HCT116 (cell line): ENCODE results near the gene CA10. TPM values are rescaled to one million over a fixed set of nuclear protein-coding genes. Genes with fewer than 3 reads are reported as not detected.

Source experiments
- ATAC-seq: fragments of 200-7000 bp; cut with Tn5 transposase; 2 replicates; pipeline ENCODE4 v1.9.1; 2020; ENCODE audit warnings: mild to moderate bottlenecking, moderate library complexity
- BruUV-seq: library from RNA; stranded (reverse); fragments of 400-500 nt; replicated peaks from 2 replicates; lab custom pipeline; 2021; lab: Mats Ljungman, UMichigan
- CTCF ChIA-PET: fragments of 300-600 bp; sonication (Branson Sonifier 250); formaldehyde crosslinking; loops from one replicate; lab custom pipeline; 2021; ENCODE audit warnings: antibody characterized with exemption; lab: Charles Lee
- POLR2A ChIA-PET: fragments of 300-600, 350-600 bp; sonication (Branson Sonifier 250); formaldehyde crosslinking; loops from one replicate; lab custom pipeline; 2021; ENCODE audit warnings: antibody characterized with exemption; lab: Charles Lee
- RAD21 ChIA-PET, 2 experiments: fragments of 300-600 bp; sonication (Branson Sonifier 250); formaldehyde crosslinking; loops; one replicate each; lab custom pipeline; 2023; ENCODE audit warnings: low total read pairs in 2 of 2; ENCODE audit not compliant: uncharacterized antibody in 2 of 2, unreplicated experiment in 2 of 2, low non-redundant PET in 1 of 2; lab: Charles Lee
- DNase-seq: peaks from one replicate; pipeline ENCODE4 v3.0.0-alpha.2; 2010; ENCODE audit warnings: low read depth, low spot score
- H2AFZ ChIP-seq: fragments of 200-600 bp; shearing (Covaris generic), sonication (generic); 2 replicates; pipeline ENCODE4 v1.6.1; 2017; ENCODE audit warnings: low read depth, mixed run types, mixed read lengths, antibody characterized with exemption, low read length; ENCODE audit not compliant: poor library complexity, severe bottlenecking
- H3K27ac ChIP-seq: 2 replicates; pipeline ENCODE4 v1.5.1; 2012; ENCODE audit warnings: low read depth, low read length
- H3K27me3 ChIP-seq: fragments of 200-600 bp; sonication (generic); 2 replicates; pipeline ENCODE4 v1.6.1; 2016; ENCODE audit warnings: mixed run types, low read length, mixed read lengths; ENCODE audit not compliant: insufficient read depth
- H3K36me3 ChIP-seq, 2 experiments: fragments of 200-500 bp in 1 of 2; fragments of 200-600 bp in 1 of 2; sonication (Bioruptor generic) in 1 of 2; sonication (generic) in 1 of 2; 2 replicates each; pipeline versions ENCODE4 v1.5.1 to v1.6.1; 2014 to 2016; ENCODE audit warnings: low read length in 2 of 2, inconsistent platforms in 1 of 2, mixed read lengths in 1 of 2, mixed run types in 1 of 2; ENCODE audit not compliant: insufficient read depth in 2 of 2, control insufficient read depth in 1 of 2
- H3K4me1 ChIP-seq, 2 experiments: fragments of 200-600 bp in 1 of 2; sonication (generic) in 1 of 2; 2 replicates each; pipeline versions ENCODE4 v1.5.1 to v1.6.1; 2012 to 2017; ENCODE audit warnings: low read length in 2 of 2, inconsistent platforms in 1 of 2, mild to moderate bottlenecking in 1 of 2, mixed read lengths in 1 of 2, mixed run types in 1 of 2, moderate library complexity in 1 of 2; ENCODE audit not compliant: insufficient read depth in 2 of 2, control insufficient read depth in 1 of 2
- H3K4me2 ChIP-seq: fragments of 200-600 bp; sonication (generic); 2 replicates; pipeline ENCODE4 v1.6.1; 2017; ENCODE audit warnings: mixed run types, low read length, mixed read lengths
- H3K4me3 ChIP-seq, 2 experiments: fragments of 200-600 bp in 1 of 2; sonication (generic) in 1 of 2; replicated peaks in 1 of 2; 2 replicates each; pipeline ENCODE4 v1.5.1; 2011 to 2016; ENCODE audit warnings: low read length in 2 of 2, control low read depth in 1 of 2, low read depth in 1 of 2, mild to moderate bottlenecking in 1 of 2, mixed read lengths in 1 of 2, mixed run types in 1 of 2
- H3K79me2 ChIP-seq: fragments of 200-600 bp; sonication (generic); 2 replicates; pipeline ENCODE4 v1.6.1; 2017; ENCODE audit warnings: mild to moderate bottlenecking, mixed run types, low read length, moderate library complexity, mixed read lengths; ENCODE audit not compliant: insufficient read depth
- H3K9ac ChIP-seq: fragments of 200-600 bp; sonication (generic); 2 replicates; pipeline ENCODE4 v1.6.1; 2016; ENCODE audit warnings: low read length, mixed read lengths
- H3K9me2 ChIP-seq: fragments of 200-600 bp; sonication (generic), shearing (Covaris generic); 2 replicates; pipeline ENCODE4 v1.6.1; 2017; ENCODE audit warnings: mixed run types, mild to moderate bottlenecking, moderate library complexity; ENCODE audit not compliant: insufficient read depth
- H3K9me3 ChIP-seq, 2 experiments: fragments of 200-500 bp in 1 of 2; fragments of 200-600 bp in 1 of 2; sonication (Bioruptor generic) in 1 of 2; sonication (generic) in 1 of 2; 2 replicates each; pipeline ENCODE4 v1.6.1; 2014 to 2017; ENCODE audit warnings: low read length in 2 of 2, mixed read lengths in 2 of 2, inconsistent platforms in 1 of 2, low read depth in 1 of 2, mild to moderate bottlenecking in 1 of 2, mixed run types in 1 of 2, moderate library complexity in 1 of 2; ENCODE audit not compliant: control insufficient read depth in 1 of 2, insufficient read depth in 1 of 2
- H4K20me1 ChIP-seq: fragments of 200-600 bp; sonication (generic), shearing (Covaris generic); 2 replicates; pipeline ENCODE4 v1.6.1; 2017; ENCODE audit warnings: mixed run types, mild to moderate bottlenecking, moderate library complexity; ENCODE audit not compliant: insufficient read depth
- CBX3 ChIP-seq: IDR thresholded peaks from 2 replicates; pipeline ENCODE4 v1.6.1; 2012; ENCODE audit warnings: low read depth
- EZH2phosphoT487 ChIP-seq: fragments of 200-600 bp; IDR thresholded peaks from 2 replicates; pipeline ENCODE4 v1.6.1; 2018; ENCODE audit warnings: antibody characterized with exemption, borderline replicate concordance
- POLR2A ChIP-seq: IDR thresholded peaks from 2 replicates; pipeline ENCODE4 v1.7.0; 2011; ENCODE audit warnings: borderline replicate concordance; ENCODE audit not compliant: insufficient read depth, insufficient read length; ENCODE audit errors: extremely low read depth
- REST ChIP-seq: IDR thresholded peaks from 2 replicates; pipeline ENCODE4 v1.6.1; 2012; ENCODE audit warnings: low read depth
- SRF ChIP-seq: IDR thresholded peaks from 2 replicates; pipeline ENCODE4 v1.6.1; 2012; ENCODE audit warnings: low read depth
- YY1 ChIP-seq: IDR thresholded peaks from 2 replicates; pipeline ENCODE4 v1.6.1; 2011; ENCODE audit warnings: low read length, low read depth, moderate library complexity, mild to moderate bottlenecking; ENCODE audit not compliant: insufficient replicate concordance; ENCODE audit errors: extremely low read depth
- intact Hi-C: fragments of 100-400 bp; cut with micrococcal nuclease; formaldehyde crosslinking; loops from 2 replicates; pipeline ENCODE4 v1.10.0; 2022
- total RNA-seq: library from RNA; stranded (reverse); gene quantifications from one replicate; pipeline ENCODE4 v1.2.1, GENCODE V29; 2021; ENCODE audit not compliant: unreplicated experiment

Gene CA10
- total RNA-seq, 1 experiment from 2014 or later: not detected

- no peaks in the 10 kb centered on the region for H3K4me1 ChIP-seq
Observed at GRCh38 chr17:51743477-51743876, 415.0 kb downstream of the CA10 start.

More at GRCh38 chr17:51743477-51743876, 415.0 kb downstream of the CA10 start:
- no peak overlapping the region for H2AFZ ChIP-seq
- H3K79me2 ChIP-seq: no peaks in the 10 kb centered on the region
- H4K20me1 ChIP-seq: no peaks in the 10 kb centered on the region
- CTCF ChIA-PET: no interaction called here
- RAD21 ChIA-PET: no interaction called here
- POLR2A ChIA-PET: no interaction called here
- H3K9me3 ChIP-seq: no peaks in the 10 kb centered on the region
- no peak for TF ChIP-seq SRF
- no peak for TF ChIP-seq EZH2phosphoT487
- TF ChIP-seq POLR2A: no peak
- no peak for TF ChIP-seq CBX3
- no peak for TF ChIP-seq REST
- no peak for TF ChIP-seq YY1
- intact Hi-C loops: no loop called here
- no peak overlapping the region for H3K9ac ChIP-seq
- H3K9me2 ChIP-seq: no peaks in the 10 kb centered on the region
- ATAC-seq: no peak
- no peak overlapping the region for H3K27ac ChIP-seq
- H3K27me3 ChIP-seq: 0 out of 2 replicates have a peak, but pooled peaks cover 10% of the 10 kb centered on the region
- H3K4me2 ChIP-seq: no peak overlapping the region
- no peak for DNase-seq
- no peaks in the 10 kb centered on the region for H3K36me3 ChIP-seq
- no TSS peak for BruUV-seq
- H3K4me3 ChIP-seq: no peak overlapping the region
